Fibroblast of mammary gland (primary cell): Measurements from ENCODE around the gene FAF2.

Source experiments
- DNase-seq: peaks from one replicate; pipeline ENCODE4 v3.0.0-alpha.2; 2010; ENCODE audit warnings: low read depth
- H3K4me3 ChIP-seq: 2 replicates; pipeline ENCODE4 v1.5.1; 2011; ENCODE audit warnings: low read depth, mild to moderate bottlenecking, low read length, moderate library complexity; ENCODE audit not compliant: control insufficient read depth
- CTCF ChIP-seq: conservative IDR thresholded peaks from 2 replicates; pipeline ENCODE4 v1.5.1; 2011; ENCODE audit warnings: low read depth, low read length, inconsistent platforms; ENCODE audit not compliant: control insufficient read depth, insufficient read depth

The FAF2 gene

GRCh38 chr5:176540956-176541337, 92.8 kb downstream of the FAF2 start:
- TF ChIP-seq CTCF: no peak
- no peak for DNase-seq
- no peak overlapping the region for H3K4me3 ChIP-seq

- no peak overlapping the region for H3K4me3 ChIP-seq
- DNase-seq: no peak
Observed at GRCh38 chr5:176541338-176542134, 93.4 kb downstream of the FAF2 start.

GRCh38 chr5:176542135-176542595, 94.0 kb downstream of the FAF2 start:
- TF ChIP-seq CTCF: no peak
- DNase-seq: no peak
- peak overlapping the region; percentile 51 for H3K4me3 ChIP-seq

More at GRCh38 chr5:176541338-176542134, 93.4 kb downstream of the FAF2 start:
- TF ChIP-seq CTCF: no peak

- H3K4me3 ChIP-seq: peak overlapping the region; percentile 55
- DNase-seq: no peak
- TF ChIP-seq CTCF: no peak
Observed at GRCh38 chr5:176542596-176543427, 94.6 kb downstream of the FAF2 start.

GRCh38 chr5:176543428-176544182, 95.4 kb downstream of the FAF2 start:
- DNase-seq: no peak
- peak overlapping the region; percentile 55 for H3K4me3 ChIP-seq
- no peak for TF ChIP-seq CTCF

GRCh38 chr5:176545388-176545736, 97.2 kb downstream of the FAF2 start:
- TF ChIP-seq CTCF: no peak
- no peak overlapping the region for H3K4me3 ChIP-seq
- DNase-seq: no peak
